Endothelial cell (in vitro differentiated cells): ENCODE data around the gene OGT. TPM values are rescaled to one million over a fixed set of nuclear protein-coding genes. Genes with fewer than 3 reads are reported as not detected.

ENCODE experiments used
- DNase-seq: peaks from one replicate; pipeline ENCODE4 v3.0.0; 2021; ENCODE audit warnings: low spot score
- H3K27ac Mint-ChIP-seq: one replicate; pipeline ENCODE4 v1.8.0; 2021; ENCODE audit warnings: mixed read lengths, inconsistent platforms; ENCODE audit not compliant: unreplicated experiment
- H3K27me3 Mint-ChIP-seq: one replicate; pipeline ENCODE4 v1.8.0; 2021; ENCODE audit warnings: mild to moderate bottlenecking, moderate library complexity, mixed read lengths, inconsistent platforms; ENCODE audit not compliant: unreplicated experiment
- H3K36me3 Mint-ChIP-seq: one replicate; pipeline ENCODE4 v1.8.0; 2021; ENCODE audit warnings: mild to moderate bottlenecking, low read depth, mixed read lengths, inconsistent platforms; ENCODE audit not compliant: unreplicated experiment
- H3K4me1 Mint-ChIP-seq: one replicate; pipeline ENCODE4 v1.8.0; 2021; ENCODE audit warnings: mild to moderate bottlenecking, mixed read lengths, inconsistent platforms; ENCODE audit not compliant: unreplicated experiment
- H3K4me3 Mint-ChIP-seq: one replicate; pipeline ENCODE4 v1.8.0; 2021; ENCODE audit warnings: mild to moderate bottlenecking, mixed read lengths, inconsistent platforms; ENCODE audit not compliant: unreplicated experiment
- H3K9me3 Mint-ChIP-seq: one replicate; pipeline ENCODE4 v1.8.0; 2021; ENCODE audit warnings: mixed read lengths, inconsistent platforms; ENCODE audit not compliant: unreplicated experiment
- CTCF ChIP-seq: fragments of 200-600 bp; sonication (generic); IDR thresholded peaks from one replicate; pipeline ENCODE4 v1.5.0; 2021; ENCODE audit warnings: antibody characterized with exemption; ENCODE audit not compliant: unreplicated experiment
- total RNA-seq: library from RNA; stranded (reverse); fragmentation: NEBNext Ultra II Directional; extraction: Animal tissue kit (Norgen Biotek cat#: 25700); gene quantifications from one replicate; pipeline ENCODE4 v1.2.1, GENCODE V29; 2021; ENCODE audit not compliant: unreplicated experiment

Gene OGT
- total RNA-seq, 1 donor from 2014 or later, result 139 TPM

GRCh38 chrX:71619193-71619592 is 86.3 kb downstream of the OGT start:
- DNase-seq, result no peak
- Mint-ChIP-seq H3K27me3 (peaks cover 2% of the 10 kb centered on the region), H3K27ac (no peak overlapping the region), H3K4me1 (peaks cover 20% of the 10 kb centered on the region), H3K4me3 (no peak overlapping the region), H3K36me3 (peaks cover 13% of the 10 kb centered on the region), H3K9me3 (no peaks in the 10 kb centered on the region)
- no peak for TF ChIP-seq CTCF

- peaks cover 2% of the 10 kb centered on the region for H3K27me3 Mint-ChIP-seq
- no peak for DNase-seq
- peaks cover 11% of the 10 kb centered on the region for H3K36me3 Mint-ChIP-seq
- H3K4me1 Mint-ChIP-seq, result peaks cover 20% of the 10 kb centered on the region
- H3K4me3 Mint-ChIP-seq, result no peak overlapping the region
- no peaks in the 10 kb centered on the region for H3K9me3 Mint-ChIP-seq
- no peak overlapping the region for H3K27ac Mint-ChIP-seq
- no peak for TF ChIP-seq CTCF
These were observed 87.1 kb downstream of the OGT start for GRCh38 chrX:71619986-71620385.

- no peak for TF ChIP-seq CTCF
- Mint-ChIP-seq H3K9me3 (no peaks in the 10 kb centered on the region), H3K27me3 (peaks cover 2% of the 10 kb centered on the region), H3K36me3 (peaks cover 6% of the 10 kb centered on the region), H3K27ac (peak overlapping the region; percentile 31), H3K4me3 (no peak overlapping the region), H3K4me1 (peaks cover 20% of the 10 kb centered on the region)
- no peak for DNase-seq
These were observed 88.7 kb downstream of the OGT start for GRCh38 chrX:71621603-71622002.

- H3K4me1 Mint-ChIP-seq, result peaks cover 20% of the 10 kb centered on the region
- H3K4me3 Mint-ChIP-seq, result no peak overlapping the region
- no peaks in the 10 kb centered on the region for H3K9me3 Mint-ChIP-seq
- no peak overlapping the region for H3K27ac Mint-ChIP-seq
- H3K36me3 Mint-ChIP-seq, result peaks cover 6% of the 10 kb centered on the region
- no peak for TF ChIP-seq CTCF
- no peak for DNase-seq
- peaks cover 2% of the 10 kb centered on the region for H3K27me3 Mint-ChIP-seq
These were observed 89.2 kb downstream of the OGT start for GRCh38 chrX:71622032-71622575.

GRCh38 chrX:71622576-71623450 is 89.9 kb downstream of the OGT start:
- peak; percentile 42 for DNase-seq
- no peaks in the 10 kb centered on the region for H3K27me3 Mint-ChIP-seq
- H3K36me3 Mint-ChIP-seq, result peaks cover 6% of the 10 kb centered on the region
- H3K27ac Mint-ChIP-seq, result peak overlapping the region; percentile 78
- no peaks in the 10 kb centered on the region for H3K9me3 Mint-ChIP-seq
- TF ChIP-seq CTCF, result no peak
- H3K4me3 Mint-ChIP-seq, result peak overlapping the region; percentile 42
- H3K4me1 Mint-ChIP-seq, result peaks cover 16% of the 10 kb centered on the region
